SW480 (cell line): Measurements from ENCODE around the gene RINT1.
A peak's percentile ranks its signal among the peaks of the same experiment; 100 is the strongest.
"Not testable (repeated sequence)": the region's sequence is repeated elsewhere in the genome, so short reads cannot be mapped to it uniquely, and the experiment has no call there.

ENCODE experiments used
- DNase-seq: peaks from one replicate; pipeline ENCODE4 v3.0.0-alpha.2; 2016; ENCODE audit warnings: low spot score

Gene RINT1

GRCh38 chr7:105531792-105532671 lies at the start of gene RINT1:
RINT1 (plus strand) TSS chr7:105532201; CDS start chr7:105532316, 115 bp downstream.
- peak; percentile 98 for DNase-seq

GRCh38 chr7:105487579-105488571 lies 44.1 kb upstream of the RINT1 start:
- peak; percentile 44 for DNase-seq

- no peak for DNase-seq
These were observed 42.6 kb upstream of the RINT1 start for GRCh38 chr7:105489409-105489808.

- DNase-seq: no peak
These were observed 38.6 kb upstream of the RINT1 start for GRCh38 chr7:105493196-105493922.

- peak; percentile 27 for DNase-seq
These were observed 38.1 kb upstream of the RINT1 start for GRCh38 chr7:105493923-105494315.

- no peak for DNase-seq
These were observed 35.5 kb upstream of the RINT1 start for GRCh38 chr7:105496521-105496920.

- no peak for DNase-seq
These were observed 35.0 kb upstream of the RINT1 start for GRCh38 chr7:105497016-105497415.

- no peak for DNase-seq
These were observed 29.8 kb upstream of the RINT1 start for GRCh38 chr7:105502173-105502572.

GRCh38 chr7:105512415-105512814 lies 19.6 kb upstream of the RINT1 start:
- DNase-seq: no peak

GRCh38 chr7:105512926-105513526 lies 19.0 kb upstream of the RINT1 start:
- no peak for DNase-seq

- not testable (repeated sequence) for DNase-seq
These were observed 16.4 kb upstream of the RINT1 start for GRCh38 chr7:105515610-105516009.

- DNase-seq: no peak
These were observed 12.6 kb upstream of the RINT1 start for GRCh38 chr7:105519353-105519752.

- not testable (repeated sequence) for DNase-seq
These were observed 11.4 kb upstream of the RINT1 start for GRCh38 chr7:105520620-105521019.

GRCh38 chr7:105521027-105521716 lies 10.8 kb upstream of the RINT1 start:
- peak; percentile 88 for DNase-seq

- peak; percentile 95 for DNase-seq
These were observed 10.1 kb upstream of the RINT1 start, which contains the start of gene PUS7 for GRCh38 chr7:105521717-105522463. PUS7 (minus strand) TSS chr7:105522271; CDS start chr7:105508512, 13,759 bp downstream.

GRCh38 chr7:105524423-105524822 lies 7.6 kb upstream of the RINT1 start:
- DNase-seq: not testable (repeated sequence)

GRCh38 chr7:105524840-105525239 lies 7.2 kb upstream of the RINT1 start:
- no peak for DNase-seq

GRCh38 chr7:105527737-105528136 lies 4.3 kb upstream of the RINT1 start:
- DNase-seq: not testable (repeated sequence)

- no peak for DNase-seq
These were observed 1.9 kb upstream of the RINT1 start for GRCh38 chr7:105530126-105530525.

- DNase-seq: no peak
These were observed 1.5 kb upstream of the RINT1 start for GRCh38 chr7:105530546-105530945.
